T-helper 9 cell (primary cell): Measurements from ENCODE around the gene PDZK1IP1.
"Not testable (repeated sequence)": the region's sequence is repeated elsewhere in the genome, so short reads cannot be mapped to it uniquely, and the experiment has no call there.

ENCODE experiments used
- DNase-seq: peaks from one replicate; pipeline ENCODE4 v3.0.0-alpha.2; 2020

PDZK1IP1 gene

GRCh38 chr1:47193496-47193895 lies 3.7 kb upstream of the PDZK1IP1 start:
- DNase-seq: not testable (repeated sequence)

- peak; percentile 53 for DNase-seq
Observed at GRCh38 chr1:47192458-47193384, 2.9 kb upstream of the PDZK1IP1 start.

GRCh38 chr1:47191940-47192457 lies 2.2 kb upstream of the PDZK1IP1 start:
- DNase-seq: no peak

- DNase-seq: no peak
Observed at GRCh38 chr1:47190857-47191256, 1.0 kb upstream of the PDZK1IP1 start.

GRCh38 chr1:47190509-47190855 lies 646 bp upstream of the PDZK1IP1 start:
- DNase-seq: no peak

GRCh38 chr1:47188791-47189785 lies 748 bp downstream of the PDZK1IP1 start:
- DNase-seq: no peak

GRCh38 chr1:47187926-47188250 lies 1.9 kb downstream of the PDZK1IP1 start:
- no peak for DNase-seq

GRCh38 chr1:47187231-47187925 lies 2.5 kb downstream of the PDZK1IP1 start:
- no peak for DNase-seq

- DNase-seq: no peak
Observed at GRCh38 chr1:47186267-47187185, 3.3 kb downstream of the PDZK1IP1 start.

- no peak for DNase-seq
Observed at GRCh38 chr1:47184822-47185677, 4.8 kb downstream of the PDZK1IP1 start.

GRCh38 chr1:47184090-47184821 lies 5.6 kb downstream of the PDZK1IP1 start:
- DNase-seq: no peak

- DNase-seq: no peak
Observed at GRCh38 chr1:47183308-47184089, 6.3 kb downstream of the PDZK1IP1 start.

GRCh38 chr1:47182676-47183235 lies 7.1 kb downstream of the PDZK1IP1 start:
- DNase-seq: no peak

GRCh38 chr1:47181955-47182675 lies 7.7 kb downstream of the PDZK1IP1 start:
- DNase-seq: no peak

GRCh38 chr1:47181095-47181954 lies 8.5 kb downstream of the PDZK1IP1 start:
- DNase-seq: no peak

GRCh38 chr1:47180603-47181094 lies 9.2 kb downstream of the PDZK1IP1 start:
- no peak for DNase-seq
